GM10847 (cell line): ENCODE data around the gene WBP4.

Source experiments
- POLR2A ChIP-seq: IDR thresholded peaks from 2 replicates; pipeline ENCODE4 v1.6.1; 2011; ENCODE audit not compliant: insufficient read length; ENCODE audit errors: extremely low read depth

The WBP4 gene

DNA sequence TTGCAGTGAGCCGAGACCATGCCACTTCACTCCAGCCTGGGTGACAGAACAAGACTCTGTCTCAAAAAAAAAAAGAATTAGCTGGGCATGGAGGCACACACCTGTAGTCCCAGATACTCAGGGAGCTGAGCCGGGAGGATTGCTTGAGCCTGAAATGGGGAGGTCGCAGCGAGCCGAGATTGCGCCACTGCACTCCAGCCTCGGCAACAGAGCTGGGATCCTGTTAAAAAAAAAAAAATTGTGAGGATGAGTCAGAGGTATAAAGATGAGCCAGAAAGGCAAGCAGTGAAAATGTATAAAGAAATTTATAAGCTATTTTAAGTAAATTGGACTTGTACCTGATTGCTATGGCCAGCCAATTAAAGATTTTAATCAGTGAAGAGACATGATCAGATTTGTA lies 50.1 kb downstream of the WBP4 start:
- TF ChIP-seq POLR2A = no peak

DNA sequence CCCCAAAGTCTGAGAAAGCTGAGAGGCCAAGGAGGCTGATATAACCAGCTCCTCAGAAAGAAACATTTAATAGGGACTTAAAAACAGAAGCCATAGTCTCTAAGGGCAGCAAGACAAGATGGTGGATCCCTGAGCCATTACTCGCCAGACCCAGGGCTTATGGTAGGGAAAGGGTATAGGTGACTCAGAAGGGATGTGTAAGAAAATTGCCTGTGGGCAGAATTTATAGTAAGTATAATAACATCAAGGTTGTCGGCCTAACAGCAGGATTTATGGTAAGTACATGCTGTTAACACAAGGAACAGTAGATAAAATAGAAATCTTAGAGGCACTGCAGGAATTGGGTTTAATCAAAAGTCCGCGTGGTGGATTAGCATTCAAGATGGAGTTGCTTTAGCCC lies 56.6 kb downstream of the WBP4 start:
- no peak for TF ChIP-seq POLR2A

- no peak for TF ChIP-seq POLR2A
These were observed 61.5 kb downstream of the WBP4 start for GRCh38 chr13:41122838-41123237.

GRCh38 chr13:41127701-41128100 lies 66.4 kb downstream of the WBP4 start:
- TF ChIP-seq POLR2A = no peak

- TF ChIP-seq POLR2A = no peak
These were observed 69.0 kb downstream of the WBP4 start for GRCh38 chr13:41130356-41130755.

- TF ChIP-seq POLR2A = peak; percentile 65
These were observed 71.3 kb downstream of the WBP4 start, which contains the start of gene KBTBD6 for GRCh38 chr13:41132512-41133152. Gene KBTBD6, minus strand, starts transcription at chr13:41132802. Its CDS starts 291 bp downstream, at chr13:41132511.
